ENCODE measurements around the gene OCIAD2.
"Not testable (repeated sequence)": the region's sequence is repeated elsewhere in the genome, so short reads cannot be mapped to it uniquely, and the experiment has no call there.

OCIAD2 gene, protein sequence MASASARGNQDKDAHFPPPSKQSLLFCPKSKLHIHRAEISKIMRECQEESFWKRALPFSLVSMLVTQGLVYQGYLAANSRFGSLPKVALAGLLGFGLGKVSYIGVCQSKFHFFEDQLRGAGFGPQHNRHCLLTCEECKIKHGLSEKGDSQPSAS

GRCh38 chr4:48906206-48907173 is at the start of gene OCIAD2:
Gene OCIAD2, minus strand, starts transcription at chr4:48906774. Its CDS starts 2,225 bp downstream, at chr4:48904549.
- FAIRE-seq: no peak

- FAIRE-seq: no peak
These were observed 47.7 kb upstream of the OCIAD2 start for GRCh38 chr4:48954314-48954713.

DNA sequence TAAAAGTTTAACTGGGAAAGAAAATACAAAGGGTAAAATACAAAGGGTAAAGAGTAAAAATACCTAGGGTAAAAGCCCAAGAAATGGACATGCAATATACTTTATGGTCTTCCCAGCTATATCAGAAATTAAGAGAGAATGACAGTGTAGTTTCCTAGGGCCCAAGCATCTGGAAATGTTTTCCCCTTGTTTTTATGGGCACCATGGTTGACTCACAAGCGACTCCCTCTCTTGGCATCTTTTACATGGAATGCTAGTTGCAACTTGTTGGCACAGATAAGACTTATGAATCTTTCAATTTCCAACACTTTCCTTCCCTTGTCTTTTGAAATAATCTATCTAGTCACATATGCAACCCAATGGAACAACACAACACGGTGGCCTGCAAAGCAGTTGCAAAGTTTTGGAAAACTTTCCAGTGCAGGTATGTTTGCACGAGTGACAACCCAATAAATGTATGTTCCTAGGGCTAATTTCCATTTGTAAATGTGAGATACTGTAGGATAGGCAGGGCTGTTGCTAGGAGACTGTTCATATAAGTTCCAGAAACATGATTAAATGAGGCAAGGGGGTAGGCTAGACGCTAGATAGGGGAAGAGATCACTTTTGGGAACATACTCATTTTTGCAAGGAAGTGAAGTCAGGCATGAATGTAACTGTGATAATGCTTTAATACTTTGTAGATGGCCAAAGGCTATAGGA is 43.1 kb upstream of the OCIAD2 start:
- no peak for FAIRE-seq

GRCh38 chr4:48949086-48949485 is 42.5 kb upstream of the OCIAD2 start:
- no peak for FAIRE-seq

- FAIRE-seq: no peak
These were observed 41.2 kb upstream of the OCIAD2 start for GRCh38 chr4:48947731-48948130.

DNA sequence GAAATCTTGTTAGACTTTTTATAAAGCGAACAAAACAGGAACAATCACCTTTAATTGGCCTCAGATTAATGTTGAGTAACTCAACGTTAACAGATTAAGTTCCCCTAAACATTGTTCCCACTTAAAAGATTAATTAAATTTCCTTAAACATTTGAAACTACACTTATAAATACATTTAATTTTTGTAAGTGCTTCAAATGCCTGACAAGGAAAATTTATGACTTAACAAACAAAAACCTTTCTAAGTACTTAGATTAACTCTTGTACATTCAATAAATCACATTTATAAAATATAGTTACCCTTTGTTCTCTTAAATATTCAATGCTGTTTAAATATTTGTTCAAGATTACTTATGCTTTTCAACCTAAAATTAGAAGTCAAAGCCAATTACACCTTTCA is 39.4 kb upstream of the OCIAD2 start:
- no peak for FAIRE-seq

- no peak for FAIRE-seq
These were observed 38.2 kb upstream of the OCIAD2 start for GRCh38 chr4:48944756-48945241.

GRCh38 chr4:48944252-48944651 is 37.7 kb upstream of the OCIAD2 start:
- no peak for FAIRE-seq

GRCh38 chr4:48943387-48943786 is 36.8 kb upstream of the OCIAD2 start:
- FAIRE-seq: no peak

DNA sequence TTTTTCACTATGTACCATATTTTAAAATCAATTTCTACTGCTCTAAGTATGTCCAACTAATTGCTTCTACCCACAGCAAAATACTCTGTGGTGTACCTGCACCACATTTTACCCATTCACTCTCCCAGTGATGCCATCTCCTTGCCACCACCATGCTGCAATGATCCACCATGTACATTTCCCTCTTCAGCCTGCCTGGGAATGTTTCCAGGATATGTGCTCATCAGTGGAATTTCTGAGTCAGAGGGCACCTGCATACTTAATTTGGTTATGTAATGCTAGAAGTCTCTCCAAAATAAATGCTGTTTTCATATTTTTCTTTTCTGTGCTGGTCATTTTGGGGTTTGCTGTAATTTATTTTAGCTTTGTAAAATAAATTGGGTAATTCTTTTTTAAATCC is 33.2 kb upstream of the OCIAD2 start:
- no peak for FAIRE-seq

- FAIRE-seq: no peak
These were observed 32.3 kb upstream of the OCIAD2 start for GRCh38 chr4:48938831-48939230.

GRCh38 chr4:48937033-48937432 is 30.5 kb upstream of the OCIAD2 start:
- no peak for FAIRE-seq

- no peak for FAIRE-seq
These were observed 24.9 kb upstream of the OCIAD2 start for GRCh38 chr4:48931459-48931858.

- FAIRE-seq: no peak
These were observed 24.1 kb upstream of the OCIAD2 start for GRCh38 chr4:48930654-48931053.

GRCh38 chr4:48924416-48924815 is 17.8 kb upstream of the OCIAD2 start:
- FAIRE-seq: no peak

- not testable (repeated sequence) for FAIRE-seq
These were observed 16.5 kb upstream of the OCIAD2 start for GRCh38 chr4:48923065-48923464.

DNA sequence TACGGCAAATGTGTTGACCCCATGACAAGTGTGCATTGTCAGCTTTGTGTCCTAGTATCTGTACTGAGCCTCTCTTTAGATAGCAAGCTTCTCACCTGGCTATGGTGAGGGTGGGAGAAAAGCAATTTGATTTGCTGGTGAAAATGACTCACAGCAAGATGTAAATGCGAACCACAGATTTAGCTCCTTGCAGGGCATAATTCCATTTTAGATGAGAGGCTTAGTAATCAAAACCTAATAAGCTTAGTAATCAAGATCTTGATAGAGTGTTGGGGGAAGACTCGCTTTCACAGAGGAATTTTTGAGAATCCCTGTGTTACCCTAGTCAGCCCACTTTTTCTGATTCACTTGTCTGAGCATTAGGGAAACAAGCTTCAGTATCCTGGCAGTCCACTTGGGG is 7.7 kb upstream of the OCIAD2 start:
- FAIRE-seq: no peak

DNA sequence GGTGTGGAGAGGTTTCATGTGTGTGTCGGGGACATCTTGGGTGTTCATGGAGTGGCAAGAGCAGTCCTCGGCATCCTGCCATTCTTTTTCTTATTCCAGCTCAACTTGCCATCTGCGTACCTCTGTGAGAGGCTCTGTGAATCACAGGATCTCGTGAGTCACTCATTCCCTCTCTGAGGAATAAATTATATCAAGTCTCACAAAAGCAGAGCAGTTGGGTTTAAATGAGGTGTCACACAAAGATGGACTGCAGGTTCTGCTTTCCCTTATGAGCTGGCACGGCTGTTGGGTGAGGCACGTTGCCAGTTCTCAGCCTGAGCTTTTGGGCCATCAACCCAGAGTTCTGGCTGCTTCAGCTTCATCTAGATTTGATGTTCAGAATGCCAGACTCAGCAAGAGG is 6.8 kb upstream of the OCIAD2 start:
- FAIRE-seq: no peak

GRCh38 chr4:48912349-48912748 is 5.8 kb upstream of the OCIAD2 start:
- no peak for FAIRE-seq

DNA sequence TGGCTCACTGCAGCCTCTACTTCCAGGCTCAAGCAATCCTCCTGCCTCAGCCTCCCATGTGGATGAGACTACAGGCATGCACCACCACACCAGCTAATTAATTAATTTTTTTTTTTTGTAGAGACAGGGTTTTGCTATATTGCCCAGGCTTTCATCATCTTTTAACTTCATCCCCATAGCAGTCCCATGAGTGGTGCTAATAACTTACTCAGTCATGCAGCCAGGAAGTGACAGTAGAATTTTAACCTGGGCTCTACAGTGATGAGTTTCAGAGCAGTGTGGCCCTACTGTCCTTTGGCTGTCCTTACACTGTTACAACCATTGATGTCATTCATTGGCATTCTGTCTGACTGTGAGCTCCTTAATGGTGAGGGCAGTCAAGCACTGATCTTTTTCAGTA is 3.9 kb upstream of the OCIAD2 start:
- FAIRE-seq: no peak

- no peak for FAIRE-seq
These were observed 3.1 kb upstream of the OCIAD2 start for GRCh38 chr4:48909697-48910096.

GRCh38 chr4:48908687-48909086 is 2.1 kb upstream of the OCIAD2 start:
- no peak for FAIRE-seq

GRCh38 chr4:48907706-48908477 is 1.3 kb upstream of the OCIAD2 start:
- FAIRE-seq: no peak

Measured in G401.6 (cell line).